Astrocyte of the spinal cord (primary cell): ENCODE measurements around the gene OSBPL1A.

Source experiments
- DNase-seq: peaks from one replicate; pipeline ENCODE4 v3.0.0; 2011; ENCODE audit warnings: low read depth, low spot score
- H3K4me3 ChIP-seq: 2 replicates; pipeline ENCODE4 v1.5.1; 2011; ENCODE audit warnings: low read depth, mild to moderate bottlenecking, low read length, moderate library complexity
- CTCF ChIP-seq: IDR thresholded peaks from 2 replicates; pipeline ENCODE4 v1.5.1; 2012; ENCODE audit warnings: low read depth, mild to moderate bottlenecking, low read length, inconsistent platforms
- in situ Hi-C: cut with HindIII; loops from 2 replicates; pipeline ENCODE4 v1.10.0; 2017; ENCODE audit warnings: low sequenced_read_pairs

Gene OSBPL1A

DNA sequence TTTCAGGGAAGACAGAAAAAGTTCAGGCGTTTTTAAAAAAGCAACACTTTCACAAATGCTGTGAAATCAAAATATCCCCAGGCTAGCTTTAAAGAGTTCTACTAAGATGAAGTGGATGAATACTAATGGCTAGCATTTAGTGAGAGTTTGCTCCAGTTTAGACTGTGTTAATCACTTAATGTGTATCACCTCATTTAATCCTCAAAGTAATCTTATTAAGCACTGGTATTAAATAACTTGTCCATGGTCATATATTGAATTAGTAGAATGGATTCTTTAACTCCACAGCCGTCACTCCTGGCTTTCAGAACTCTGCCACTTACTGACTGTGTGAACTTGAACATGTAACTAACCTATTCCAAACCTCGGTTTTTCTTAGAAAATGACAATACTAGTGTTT, 192.7 kb downstream of the OSBPL1A start:
- in situ Hi-C loops, result no loop called here
- no peak for TF ChIP-seq CTCF
- no peak for DNase-seq
- no peak overlapping the region for H3K4me3 ChIP-seq

- DNase-seq, result no peak
- no peak for TF ChIP-seq CTCF
- no peak overlapping the region for H3K4me3 ChIP-seq
- in situ Hi-C loops, result no loop called here
These were observed 195.6 kb downstream of the OSBPL1A start for GRCh38 chr18:24201699-24202687.

DNA sequence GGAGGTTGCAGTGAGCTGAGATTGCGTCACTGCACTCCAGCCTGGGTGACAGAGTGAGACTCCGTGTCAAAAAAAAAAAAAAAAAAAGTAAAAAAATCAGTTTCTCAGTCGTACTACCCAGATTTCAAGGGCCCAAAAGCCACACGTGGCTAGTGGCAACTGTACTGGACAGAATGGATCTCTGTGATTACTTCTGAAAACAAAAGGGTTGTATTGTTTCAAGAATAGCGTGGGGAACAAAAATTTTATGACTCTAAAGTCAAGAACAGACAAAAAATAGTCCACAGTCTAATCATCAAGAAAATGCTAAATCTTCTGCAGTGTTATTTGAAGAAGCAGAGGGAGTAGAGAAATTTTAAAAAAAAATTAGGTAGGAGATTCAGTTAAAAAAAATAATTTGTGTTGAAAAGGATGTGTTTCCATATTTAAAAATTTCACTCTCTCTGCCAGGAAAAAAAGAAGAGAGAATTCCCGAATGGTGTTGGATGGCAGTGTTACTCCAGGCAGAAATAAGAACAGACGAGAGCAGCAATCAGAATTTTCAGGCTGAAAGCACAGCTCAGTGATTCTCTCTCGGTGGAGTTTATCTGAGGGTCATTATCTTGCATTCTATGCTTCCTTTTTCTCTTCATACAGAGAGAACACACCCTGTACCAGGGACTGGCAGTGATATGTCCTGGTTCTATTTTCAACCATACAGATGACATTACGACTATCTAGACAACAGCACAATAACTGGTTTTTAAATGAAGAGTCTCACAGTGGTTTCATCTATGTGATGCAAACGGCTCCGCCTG, 196.9 kb downstream of the OSBPL1A start:
- in situ Hi-C loops, result no loop called here
- H3K4me3 ChIP-seq, result no peak overlapping the region
- DNase-seq, result no peak
- no peak for TF ChIP-seq CTCF

DNA sequence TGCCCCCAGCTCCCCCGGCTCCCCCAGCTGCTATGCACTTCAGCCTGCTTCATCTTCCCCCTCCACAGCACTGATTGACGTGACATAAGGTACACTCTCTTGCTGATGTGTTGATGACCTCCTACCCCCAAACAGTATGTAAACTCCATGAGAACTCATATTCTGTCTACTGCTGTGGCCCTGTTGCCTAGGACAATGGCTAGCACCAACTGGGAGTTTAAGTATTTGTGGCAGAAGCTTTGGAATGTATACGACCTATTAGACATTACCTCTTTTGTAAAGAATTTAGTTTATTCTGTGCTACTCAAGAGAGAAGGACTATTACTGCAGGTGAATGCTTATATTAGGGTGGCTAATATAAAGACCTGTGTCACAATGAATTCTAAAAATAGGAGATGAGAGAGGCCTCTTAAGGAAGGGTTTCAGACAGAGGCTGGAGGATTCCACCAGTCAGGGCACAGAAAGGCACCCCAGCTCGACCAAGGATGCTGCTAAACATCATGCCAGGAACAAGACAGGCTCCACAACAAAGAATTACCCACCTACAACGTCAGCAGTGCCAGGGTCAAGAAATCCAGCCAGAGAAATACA, 198.2 kb downstream of the OSBPL1A start:
- in situ Hi-C loops, result no loop called here
- no peak for TF ChIP-seq CTCF
- H3K4me3 ChIP-seq, result no peak overlapping the region
- no peak for DNase-seq

- no peak overlapping the region for H3K4me3 ChIP-seq
- DNase-seq, result no peak
- in situ Hi-C loops, result no loop called here
- TF ChIP-seq CTCF, result no peak
These were observed 199.2 kb downstream of the OSBPL1A start for GRCh38 chr18:24198461-24198860.

- TF ChIP-seq CTCF, result no peak
- in situ Hi-C loops, result no loop called here
- no peak overlapping the region for H3K4me3 ChIP-seq
- no peak for DNase-seq
These were observed 200.2 kb downstream of the OSBPL1A start for GRCh38 chr18:24197412-24197811.
